Stimulated activated CD8-positive, alpha-beta memory T cell treated with anti-CD3 and anti-CD28 coated beads, Interleukin-4, amount 100 ng/mL, for 24 hours (primary cell): Measurements from ENCODE around the gene ARPP21.
"Not testable (repeated sequence)": the region's sequence is repeated elsewhere in the genome, so short reads cannot be mapped to it uniquely, and the experiment has no call there.

Experiments used
- DNase-seq: peaks from one replicate; pipeline ENCODE4 v3.0.0-alpha.2; 2020; ENCODE audit warnings: low read depth

ARPP21 gene

GRCh38 chr3:35639254-35640186 lies at the start of gene ARPP21:
Gene ARPP21 (plus strand): TSS chr3:35639525. CDS start chr3:35681752, 42,227 bp downstream.
- no peak for DNase-seq

GRCh38 chr3:35592589-35593295 lies 46.6 kb upstream of the ARPP21 start:
- DNase-seq = no peak

- DNase-seq = no peak
These were observed 44.6 kb upstream of the ARPP21 start for GRCh38 chr3:35594739-35595138.

GRCh38 chr3:35596335-35596995 lies 42.9 kb upstream of the ARPP21 start:
- DNase-seq = no peak

GRCh38 chr3:35597490-35597889 lies 41.8 kb upstream of the ARPP21 start:
- DNase-seq = no peak

- no peak for DNase-seq
These were observed 40.5 kb upstream of the ARPP21 start for GRCh38 chr3:35598804-35599203.

GRCh38 chr3:35601959-35602358 lies 37.4 kb upstream of the ARPP21 start:
- DNase-seq = no peak

GRCh38 chr3:35602395-35602936 lies 36.9 kb upstream of the ARPP21 start:
- DNase-seq = no peak

- no peak for DNase-seq
These were observed 23.0 kb upstream of the ARPP21 start for GRCh38 chr3:35616346-35616745.

GRCh38 chr3:35617370-35617769 lies 22.0 kb upstream of the ARPP21 start:
- no peak for DNase-seq

- not testable (repeated sequence) for DNase-seq
These were observed 19.1 kb upstream of the ARPP21 start for GRCh38 chr3:35620238-35620637.

- DNase-seq = no peak
These were observed 14.6 kb upstream of the ARPP21 start for GRCh38 chr3:35624698-35625097.

GRCh38 chr3:35633332-35634124 lies 5.8 kb upstream of the ARPP21 start:
- no peak for DNase-seq

- no peak for DNase-seq
These were observed 3.9 kb upstream of the ARPP21 start for GRCh38 chr3:35635407-35635806.

GRCh38 chr3:35635926-35636683 lies 3.2 kb upstream of the ARPP21 start:
- no peak for DNase-seq

GRCh38 chr3:35638251-35638979 lies 910 bp upstream of the ARPP21 start:
- no peak for DNase-seq

- no peak for DNase-seq
These were observed 408 bp upstream of the ARPP21 start for GRCh38 chr3:35638980-35639253.

GRCh38 chr3:35640190-35641165 lies 1.2 kb downstream of the ARPP21 start:
- no peak for DNase-seq

- no peak for DNase-seq
These were observed 2.0 kb downstream of the ARPP21 start for GRCh38 chr3:35641331-35641730.
